ENCODE results near the gene ARHGEF7. TPM values are rescaled to one million over a fixed set of nuclear protein-coding genes. Genes with fewer than 3 reads are reported as not detected.

The ARHGEF7 gene
- polyA plus RNA-seq, 1 donor (not counting 4 experiments of a cell fraction or from before 2014, with no cell fraction given) = 25.2 TPM

DNA sequence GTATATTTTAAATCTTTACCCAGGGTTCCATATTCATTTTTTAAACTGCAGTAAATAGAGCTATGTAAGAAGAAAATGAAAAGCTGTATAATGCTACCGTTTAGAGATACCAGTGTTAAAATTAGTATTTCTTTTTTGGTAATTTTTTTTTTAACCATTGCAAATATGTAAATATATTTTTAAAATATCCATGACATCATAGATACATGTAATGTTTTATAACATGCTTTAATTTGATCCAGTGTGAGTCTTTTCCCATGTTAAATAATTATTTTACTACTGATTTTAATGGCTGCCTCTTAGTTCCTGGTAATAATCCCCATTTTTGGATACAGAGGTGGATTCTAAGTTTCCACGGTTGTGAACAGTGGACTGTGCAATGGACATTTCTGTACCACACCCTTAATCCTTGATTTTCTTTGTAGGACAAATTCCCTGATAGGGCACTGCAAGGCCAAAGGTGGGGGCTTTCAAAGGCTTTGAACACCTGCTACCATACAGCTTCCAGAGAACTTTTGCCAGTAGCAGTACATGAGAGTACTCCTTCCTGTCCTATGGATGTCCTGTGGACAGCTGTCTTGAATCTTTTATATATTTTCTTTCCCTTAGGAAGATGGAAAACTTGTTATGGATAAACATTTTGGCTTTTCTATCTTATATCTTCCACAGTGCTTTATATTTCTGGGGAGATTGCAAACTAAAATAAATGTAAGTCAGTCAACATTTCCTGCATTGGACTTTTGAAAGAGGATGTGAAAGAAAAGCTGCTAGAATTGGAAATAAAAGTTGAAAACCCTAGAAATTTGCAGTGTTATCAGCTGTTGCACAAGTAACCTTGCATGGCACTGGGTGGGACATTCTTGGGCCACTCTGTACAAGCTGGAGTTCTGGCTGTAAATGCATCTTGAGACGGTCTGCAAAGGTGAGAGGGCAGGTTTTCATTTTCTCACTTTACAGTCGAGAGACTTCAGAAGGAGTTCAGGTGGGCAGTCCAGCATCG is 46.8 kb downstream of the ARHGEF7 start:
- Histone ChIP-seq H3K9ac (ENCODE audit: control insufficient read depth, extremely low read depth, insufficient read depth, low read length) (no peak overlapping the region), H3K79me2 (ENCODE audit: control insufficient read depth, insufficient read depth, low read length) (peaks cover 86% of the 10 kb centered on the region), H3K27me3 (ENCODE audit: control insufficient read depth, extremely low read depth, insufficient read depth, low read length) (no peaks in the 10 kb centered on the region), H3K27ac (ENCODE audit: control insufficient read depth, insufficient read depth, low read length) (no peak overlapping the region), H4K20me1 (ENCODE audit: control insufficient read depth, extremely low read depth, insufficient read depth, low read length) (peaks cover 8% of the 10 kb centered on the region), H3K36me3 (ENCODE audit: control insufficient read depth in 2 of 2, extremely low read depth in 1 of 2, insufficient read depth in 2 of 2, low read length in 2 of 2) (peaks cover 8 to 15% of the 10 kb centered on the region in 2 experiments), H3K4me3 (ENCODE audit: control insufficient read depth in 2 of 3, extremely low read depth in 1 of 3, insufficient read depth in 2 of 3, low read depth in 1 of 3, low read length in 3 of 3) (no peak overlapping the region), H3K9me1 (ENCODE audit: control insufficient read depth, extremely low read depth, insufficient read depth, low read length) (no peaks in the 10 kb centered on the region), H2AFZ (ENCODE audit: control insufficient read depth, low read length) (no peak overlapping the region), H3K9me3 (ENCODE audit: control insufficient read depth, low read depth, low read length) (no peaks in the 10 kb centered on the region), H3K4me1 (ENCODE audit: control insufficient read depth, extremely low read depth, insufficient read depth, low read length) (peaks cover 4% of the 10 kb centered on the region), H3K4me2 (ENCODE audit: control insufficient read depth, extremely low read depth, insufficient read depth, low read depth, low read length) (no peak overlapping the region)
- dilution Hi-C loops (cut with MboI; ENCODE audit: extremely low pct_ligation_motif_present, low sequenced_read_pairs) = no loop called here
- DNase-seq (ENCODE audit: low read depth, low spot score) (no peak), FAIRE-seq (no peak)
- TF ChIP-seq EZH2 (IDR thresholded peaks at IDR 0.05; ENCODE audit: low read length) = no peak
- TF ChIP-seq, protein P1, sequence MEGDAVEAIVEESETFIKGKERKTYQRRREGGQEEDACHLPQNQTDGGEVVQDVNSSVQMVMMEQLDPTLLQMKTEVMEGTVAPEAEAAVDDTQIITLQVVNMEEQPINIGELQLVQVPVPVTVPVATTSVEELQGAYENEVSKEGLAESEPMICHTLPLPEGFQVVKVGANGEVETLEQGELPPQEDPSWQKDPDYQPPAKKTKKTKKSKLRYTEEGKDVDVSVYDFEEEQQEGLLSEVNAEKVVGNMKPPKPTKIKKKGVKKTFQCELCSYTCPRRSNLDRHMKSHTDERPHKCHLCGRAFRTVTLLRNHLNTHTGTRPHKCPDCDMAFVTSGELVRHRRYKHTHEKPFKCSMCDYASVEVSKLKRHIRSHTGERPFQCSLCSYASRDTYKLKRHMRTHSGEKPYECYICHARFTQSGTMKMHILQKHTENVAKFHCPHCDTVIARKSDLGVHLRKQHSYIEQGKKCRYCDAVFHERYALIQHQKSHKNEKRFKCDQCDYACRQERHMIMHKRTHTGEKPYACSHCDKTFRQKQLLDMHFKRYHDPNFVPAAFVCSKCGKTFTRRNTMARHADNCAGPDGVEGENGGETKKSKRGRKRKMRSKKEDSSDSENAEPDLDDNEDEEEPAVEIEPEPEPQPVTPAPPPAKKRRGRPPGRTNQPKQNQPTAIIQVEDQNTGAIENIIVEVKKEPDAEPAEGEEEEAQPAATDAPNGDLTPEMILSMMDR (optimal IDR thresholded peaks at IDR 0.05 in 1 of 3, IDR thresholded peaks at IDR 0.05 in 1 of 3, conservative IDR thresholded peaks at IDR 0.05 in 1 of 3; ENCODE audit: extremely low read depth in 1 of 3, insufficient read depth in 2 of 3, low read length in 3 of 3) = no peak

DNA sequence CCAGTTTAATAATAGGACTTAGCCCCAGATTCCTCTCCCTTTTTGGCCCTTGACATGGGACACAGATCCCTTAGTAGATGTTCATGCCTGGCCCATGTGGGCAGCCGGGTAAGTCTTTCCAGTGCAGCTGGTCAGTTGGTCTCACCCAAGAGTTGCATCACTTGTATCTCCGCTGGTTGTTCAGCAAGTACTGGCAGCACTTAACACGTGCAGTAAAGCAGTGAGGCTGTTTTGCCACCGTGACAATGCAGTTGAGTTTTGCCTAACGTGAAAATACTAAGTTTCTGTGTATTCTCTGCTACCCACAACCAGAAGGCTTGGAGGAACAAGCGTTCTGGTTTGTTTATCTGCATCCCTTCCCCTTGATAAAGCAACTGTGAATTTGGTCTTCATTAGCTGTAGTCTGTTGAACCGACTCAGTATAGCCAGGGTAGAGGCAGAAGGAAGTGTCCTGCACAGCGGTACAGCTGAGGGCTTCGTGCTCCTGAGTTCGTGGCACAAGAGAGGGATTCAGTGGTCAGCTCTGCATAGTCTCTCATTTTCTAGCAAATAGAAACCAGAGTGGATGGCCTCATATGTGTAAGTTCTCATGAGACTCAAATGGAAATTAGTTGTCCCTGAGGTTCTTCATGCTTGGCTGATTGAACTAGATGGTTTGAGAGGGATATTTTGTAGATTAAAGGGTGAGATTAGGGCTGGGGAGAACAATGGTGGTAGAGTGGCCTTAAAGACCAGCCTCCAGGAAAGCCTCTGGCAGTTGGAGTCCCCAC is 50.3 kb downstream of the ARHGEF7 start:
- no peak overlapping the region for H3K4me3 ChIP-seq (ENCODE audit: control insufficient read depth in 2 of 3, extremely low read depth in 1 of 3, insufficient read depth in 2 of 3, low read depth in 1 of 3, low read length in 3 of 3)
- no peak overlapping the region for H3K27ac ChIP-seq (ENCODE audit: control insufficient read depth, insufficient read depth, low read length)
- FAIRE-seq = no peak
- H4K20me1 ChIP-seq (ENCODE audit: control insufficient read depth, extremely low read depth, insufficient read depth, low read length) = peaks cover 7% of the 10 kb centered on the region
- H3K9me1 ChIP-seq (ENCODE audit: control insufficient read depth, extremely low read depth, insufficient read depth, low read length) = no peaks in the 10 kb centered on the region
- H3K9me3 ChIP-seq (ENCODE audit: control insufficient read depth, low read depth, low read length) = no peaks in the 10 kb centered on the region
- peaks cover 89% of the 10 kb centered on the region for H3K79me2 ChIP-seq (ENCODE audit: control insufficient read depth, insufficient read depth, low read length)
- no peak overlapping the region for H3K4me2 ChIP-seq (ENCODE audit: control insufficient read depth, extremely low read depth, insufficient read depth, low read depth, low read length)
- H3K36me3 ChIP-seq (ENCODE audit: control insufficient read depth in 2 of 2, extremely low read depth in 1 of 2, insufficient read depth in 2 of 2, low read length in 2 of 2) = peaks cover 11 to 19% of the 10 kb centered on the region in 2 experiments
- TF ChIP-seq, protein P1 (optimal IDR thresholded peaks at IDR 0.05 in 1 of 3, IDR thresholded peaks at IDR 0.05 in 1 of 3, conservative IDR thresholded peaks at IDR 0.05 in 1 of 3; ENCODE audit: extremely low read depth in 1 of 3, insufficient read depth in 2 of 3, low read length in 3 of 3) = no peak
- TF ChIP-seq EZH2 (IDR thresholded peaks at IDR 0.05; ENCODE audit: low read length) = no peak
- H3K27me3 ChIP-seq (ENCODE audit: control insufficient read depth, extremely low read depth, insufficient read depth, low read length) = no peaks in the 10 kb centered on the region
- H3K4me1 ChIP-seq (ENCODE audit: control insufficient read depth, extremely low read depth, insufficient read depth, low read length) = no peaks in the 10 kb centered on the region
- no peak overlapping the region for H3K9ac ChIP-seq (ENCODE audit: control insufficient read depth, extremely low read depth, insufficient read depth, low read length)
- H2AFZ ChIP-seq (ENCODE audit: control insufficient read depth, low read length) = no peak overlapping the region
- DNase-seq (ENCODE audit: low read depth, low spot score) = no peak
- dilution Hi-C loops (cut with MboI; ENCODE audit: extremely low pct_ligation_motif_present, low sequenced_read_pairs) = no loop called here
